Measurements from ENCODE around the gene HMGXB3.

HMGXB3 gene

GRCh38 chr5:149982505-149982904 is 18.0 kb upstream of the HMGXB3 start:
- DNase-seq: no peak

- no peak for DNase-seq
These were observed 12.4 kb upstream of the HMGXB3 start for GRCh38 chr5:149988126-149988525.

- peak; percentile 77 for DNase-seq
These were observed 9.8 kb upstream of the HMGXB3 start for GRCh38 chr5:149990518-149991376.

- DNase-seq: no peak
These were observed 7.1 kb upstream of the HMGXB3 start for GRCh38 chr5:149993471-149993870.

- DNase-seq: no peak
These were observed 4.9 kb upstream of the HMGXB3 start for GRCh38 chr5:149995385-149996204.

GRCh38 chr5:149996205-149996890 is 4.2 kb upstream of the HMGXB3 start:
- DNase-seq: no peak

- no peak for DNase-seq
These were observed 2.3 kb upstream of the HMGXB3 start for GRCh38 chr5:149998281-149998680.

- DNase-seq: no peak
These were observed 1.2 kb upstream of the HMGXB3 start for GRCh38 chr5:149999359-149999758.

- DNase-seq: no peak
These were observed 678 bp upstream of the HMGXB3 start for GRCh38 chr5:149999866-150000255.

- DNase-seq: peak; percentile 56
These were observed 586 bp downstream of the HMGXB3 start for GRCh38 chr5:150000990-150001659.

GRCh38 chr5:150001660-150002486 is 1.3 kb downstream of the HMGXB3 start:
- DNase-seq: peak; percentile 56

- no peak for DNase-seq
These were observed 5.8 kb downstream of the HMGXB3 start for GRCh38 chr5:150006318-150006717.

- DNase-seq: no peak
These were observed 6.5 kb downstream of the HMGXB3 start for GRCh38 chr5:150007050-150007449.

- DNase-seq: no peak
These were observed 9.3 kb downstream of the HMGXB3 start for GRCh38 chr5:150009671-150010387.

- DNase-seq: no peak
These were observed 13.4 kb downstream of the HMGXB3 start for GRCh38 chr5:150013931-150014330.

GRCh38 chr5:150014456-150014855 is 13.9 kb downstream of the HMGXB3 start:
- no peak for DNase-seq

- DNase-seq: no peak
These were observed 14.9 kb downstream of the HMGXB3 start for GRCh38 chr5:150015415-150015814.

- DNase-seq: no peak
These were observed 16.0 kb downstream of the HMGXB3 start for GRCh38 chr5:150016537-150016936.

GRCh38 chr5:150017226-150018005 is 16.9 kb downstream of the HMGXB3 start:
- no peak for DNase-seq

GRCh38 chr5:150020249-150020648 is 19.7 kb downstream of the HMGXB3 start:
- no peak for DNase-seq

Measured in femur (tissue), 1 donor.